HG03521 (cell line): ENCODE data around the gene RABGEF1.
"Not testable (repeated sequence)": the region's sequence is repeated elsewhere in the genome, so short reads cannot be mapped to it uniquely, and the experiment has no call there.

ENCODE experiments used
- ATAC-seq: cut with Tn5 transposase; IDR thresholded peaks from one replicate; pipeline ENCODE4 v1.9.1; 2021; ENCODE audit warnings: mild to moderate bottlenecking, moderate library complexity; ENCODE audit not compliant: unreplicated experiment

Gene RABGEF1

DNA sequence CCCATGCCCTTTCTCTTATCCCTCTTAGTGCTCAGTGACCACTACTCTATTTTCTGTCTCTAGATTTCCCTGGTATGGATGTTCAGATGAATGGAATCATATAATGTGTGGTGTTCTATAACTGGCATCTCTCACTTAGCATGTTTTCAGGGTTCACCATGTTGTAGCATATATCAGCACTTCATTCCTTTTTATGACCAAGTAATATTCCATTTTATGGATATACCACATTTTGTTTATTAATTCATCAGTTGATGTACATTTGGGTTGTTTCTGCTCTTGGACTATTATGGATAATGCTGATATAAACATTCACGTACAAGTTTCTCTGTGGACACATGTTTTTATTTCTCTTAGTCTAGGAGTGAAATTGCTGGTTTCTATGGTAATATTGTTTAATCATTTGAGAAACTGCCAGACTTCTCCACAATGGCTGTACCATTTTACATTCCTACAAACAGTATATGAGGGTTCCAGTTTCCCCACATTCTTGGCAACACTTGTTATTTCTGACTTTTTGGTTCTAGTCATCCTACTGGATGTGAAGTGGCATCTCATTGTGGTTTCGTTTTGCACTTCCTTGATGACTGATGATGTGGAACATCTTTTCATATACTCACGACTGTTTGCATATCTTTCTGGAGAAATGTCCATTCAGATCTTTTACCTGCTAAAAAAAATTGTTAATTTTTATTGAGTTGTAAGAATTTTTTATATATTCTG is 23.3 kb downstream of the RABGEF1 start:
- not testable (repeated sequence) for ATAC-seq

DNA sequence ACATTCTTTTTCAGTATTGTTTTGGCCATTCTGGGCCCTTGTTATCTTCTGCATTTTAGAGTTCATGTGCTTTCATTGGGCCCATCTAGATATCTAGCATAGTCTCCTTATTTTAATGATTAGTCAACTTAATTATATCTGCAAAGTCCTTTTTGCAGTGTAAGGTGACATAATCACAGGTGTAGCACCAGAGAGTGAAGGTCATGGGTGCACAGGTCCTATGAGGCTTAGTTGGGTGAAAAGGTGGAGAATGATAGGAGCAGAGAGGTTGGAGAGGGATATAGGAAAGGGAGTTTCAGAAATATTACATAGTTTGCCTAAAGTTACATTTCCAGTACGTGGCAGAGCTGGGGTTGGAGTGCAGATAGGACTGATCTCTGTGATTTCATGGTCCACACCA is 24.4 kb downstream of the RABGEF1 start:
- ATAC-seq: not testable (repeated sequence)

DNA sequence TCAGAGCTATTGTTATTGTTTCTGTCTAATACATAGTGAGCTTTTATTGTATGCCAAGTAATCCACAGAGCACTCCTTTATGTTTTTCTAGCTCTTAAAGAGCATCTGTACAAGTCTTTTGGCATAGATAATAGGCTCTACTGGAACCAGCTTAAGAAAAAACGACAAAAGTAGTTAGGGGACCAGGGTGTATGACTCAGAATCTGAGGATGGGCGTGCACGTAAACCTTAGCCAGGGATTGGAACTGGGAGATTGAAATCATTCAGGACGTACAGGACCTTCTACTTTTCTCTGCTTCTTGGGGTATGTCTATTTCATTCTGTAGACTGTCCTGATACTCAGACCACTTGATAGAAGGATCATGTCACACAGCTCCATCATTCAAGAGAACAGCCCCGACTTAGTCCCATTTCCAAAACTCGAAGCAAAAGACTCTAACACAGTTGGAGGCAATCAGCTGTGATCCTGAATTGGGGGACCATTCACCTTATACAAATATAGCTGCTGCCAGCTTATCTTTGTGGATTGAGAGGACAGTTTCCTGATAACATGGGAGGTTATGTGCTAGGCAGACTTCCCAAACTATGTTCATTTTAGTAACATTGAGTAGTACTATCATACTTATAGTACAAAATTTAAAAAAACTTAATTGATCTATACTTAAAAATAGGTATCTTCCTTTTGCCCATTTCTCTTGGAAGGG is 24.9 kb downstream of the RABGEF1 start:
- ATAC-seq: not testable (repeated sequence)

GRCh38 chr7:66766041-66766440 is 25.5 kb downstream of the RABGEF1 start:
- ATAC-seq: no peak

- not testable (repeated sequence) for ATAC-seq
These were observed 27.0 kb downstream of the RABGEF1 start for GRCh38 chr7:66767486-66767885.

DNA sequence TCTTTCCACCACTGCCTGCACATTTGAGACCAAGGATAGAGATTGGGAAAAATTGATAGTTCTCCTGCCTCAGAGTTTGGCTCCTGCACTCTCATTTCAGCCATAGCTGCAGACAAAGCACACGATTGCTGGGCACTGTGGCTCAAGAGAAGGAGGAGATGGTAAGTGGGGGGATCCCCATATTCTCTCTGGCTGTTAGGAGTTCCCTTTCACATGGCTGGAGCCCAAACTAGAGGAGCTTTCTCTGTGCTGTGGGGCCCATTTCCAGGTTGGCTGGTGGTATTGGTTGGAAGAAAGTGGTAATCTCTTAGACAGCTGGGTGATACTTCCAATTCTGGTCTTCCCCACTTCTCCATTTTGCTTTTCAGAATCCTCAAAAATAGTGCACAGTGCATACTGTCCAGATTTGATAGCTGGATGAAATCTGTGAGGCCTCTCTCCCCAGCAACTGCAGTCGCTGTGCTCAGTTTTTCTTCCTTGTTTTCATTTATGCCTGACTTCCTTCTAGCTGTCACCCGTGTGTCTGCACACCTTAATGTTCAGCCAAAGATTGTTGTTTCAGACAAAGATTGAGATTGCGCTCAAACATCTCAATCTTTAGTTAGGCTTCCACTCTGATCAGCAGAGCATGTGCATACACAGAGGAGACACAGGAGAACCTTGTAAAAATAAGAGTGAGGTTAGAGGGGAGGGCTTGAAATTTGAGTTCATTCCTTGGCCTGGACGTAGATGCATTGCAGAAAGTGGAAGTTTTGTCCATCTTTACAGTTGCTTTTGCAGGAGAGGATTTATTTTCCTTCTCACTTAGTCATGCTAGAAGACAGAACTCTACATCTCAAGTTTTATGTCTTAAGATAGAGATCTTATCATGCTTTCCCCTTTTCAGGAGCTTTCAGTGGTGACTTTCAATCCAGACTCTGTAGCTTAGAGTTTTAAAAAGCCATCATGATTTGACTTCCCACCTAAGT is 28.6 kb downstream of the RABGEF1 start:
- ATAC-seq: no peak

GRCh38 chr7:66769833-66770512 is 29.4 kb downstream of the RABGEF1 start:
- ATAC-seq: no peak

GRCh38 chr7:66771795-66772194 is 31.3 kb downstream of the RABGEF1 start:
- ATAC-seq: no peak

DNA sequence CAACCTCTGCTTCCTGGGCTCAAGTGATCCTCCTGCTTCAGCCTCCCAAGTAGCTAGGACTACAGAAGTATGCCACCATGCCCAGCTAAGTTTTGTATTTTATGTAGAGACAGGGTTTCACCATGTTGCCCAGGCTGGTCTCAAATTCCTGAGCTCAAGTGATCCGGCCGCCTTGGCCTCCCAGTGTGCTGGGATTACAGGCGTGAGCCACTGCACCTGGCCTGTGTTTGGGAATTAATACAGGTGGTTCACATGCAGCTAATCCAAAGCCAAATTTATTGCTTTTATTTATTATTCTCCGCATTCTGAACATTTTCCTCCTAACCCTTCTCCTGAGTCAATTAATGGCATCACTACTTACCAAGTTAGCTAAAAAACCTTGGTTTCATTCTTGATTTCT is 33.2 kb downstream of the RABGEF1 start:
- not testable (repeated sequence) for ATAC-seq

GRCh38 chr7:66776383-66776782 is 35.9 kb downstream of the RABGEF1 start:
- ATAC-seq: not testable (repeated sequence)

GRCh38 chr7:66776800-66777442 is 36.4 kb downstream of the RABGEF1 start:
- no peak for ATAC-seq

DNA sequence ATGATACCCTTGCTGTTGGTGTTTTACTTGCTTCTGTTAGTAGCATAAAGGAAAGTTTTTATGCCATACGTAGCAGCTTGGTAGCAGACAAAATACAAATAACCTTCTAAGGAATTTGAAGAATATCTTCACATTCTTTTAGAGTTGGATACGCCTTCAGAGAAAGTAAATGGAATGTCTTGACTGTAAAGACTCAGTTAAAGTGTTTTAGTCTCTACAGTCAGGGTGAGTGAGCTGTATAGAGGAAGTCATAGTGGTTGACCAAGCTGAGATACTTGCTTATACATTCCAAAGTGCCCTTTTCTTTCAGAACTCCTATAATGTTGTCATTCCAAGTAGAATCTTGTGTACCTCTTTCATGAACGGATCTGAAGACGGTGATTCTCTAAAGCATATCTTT is 37.7 kb downstream of the RABGEF1 start:
- no peak for ATAC-seq

- ATAC-seq: no peak
These were observed 39.3 kb downstream of the RABGEF1 start for GRCh38 chr7:66779669-66780409.

DNA sequence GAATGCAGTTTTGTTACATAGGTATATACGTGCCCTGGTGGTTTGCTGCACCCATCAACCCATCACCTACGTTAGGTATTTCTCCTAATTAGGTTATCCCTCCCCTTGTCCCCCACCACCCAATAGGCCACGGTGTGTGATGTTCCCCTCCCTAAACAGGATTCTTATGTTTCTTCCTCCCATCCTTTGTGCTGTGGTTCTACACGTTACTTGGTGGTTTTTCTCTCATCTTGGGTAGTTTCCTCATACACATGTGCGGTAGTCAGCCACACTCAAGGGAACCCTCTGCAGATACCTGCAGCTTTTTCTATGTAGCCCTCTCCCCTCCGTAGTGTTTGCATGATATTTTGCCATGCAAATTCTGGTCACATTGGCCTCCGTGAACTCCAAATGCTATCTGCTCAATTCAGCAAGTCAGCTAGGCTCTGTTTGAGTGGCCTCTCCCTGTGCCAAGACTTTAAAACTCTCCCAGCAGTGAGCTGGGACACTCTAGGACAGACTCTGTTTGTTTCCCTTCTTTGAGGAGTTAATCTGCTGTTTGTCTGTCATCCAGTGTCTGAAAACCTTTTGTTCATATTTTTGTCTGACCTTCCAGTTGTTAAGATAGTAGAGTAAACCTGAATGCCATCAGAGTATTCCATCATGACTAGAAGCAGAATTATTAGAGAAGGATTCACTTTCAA is 41.0 kb downstream of the RABGEF1 start:
- no peak for ATAC-seq

- not testable (repeated sequence) for ATAC-seq
These were observed 42.3 kb downstream of the RABGEF1 start for GRCh38 chr7:66782875-66783274.

DNA sequence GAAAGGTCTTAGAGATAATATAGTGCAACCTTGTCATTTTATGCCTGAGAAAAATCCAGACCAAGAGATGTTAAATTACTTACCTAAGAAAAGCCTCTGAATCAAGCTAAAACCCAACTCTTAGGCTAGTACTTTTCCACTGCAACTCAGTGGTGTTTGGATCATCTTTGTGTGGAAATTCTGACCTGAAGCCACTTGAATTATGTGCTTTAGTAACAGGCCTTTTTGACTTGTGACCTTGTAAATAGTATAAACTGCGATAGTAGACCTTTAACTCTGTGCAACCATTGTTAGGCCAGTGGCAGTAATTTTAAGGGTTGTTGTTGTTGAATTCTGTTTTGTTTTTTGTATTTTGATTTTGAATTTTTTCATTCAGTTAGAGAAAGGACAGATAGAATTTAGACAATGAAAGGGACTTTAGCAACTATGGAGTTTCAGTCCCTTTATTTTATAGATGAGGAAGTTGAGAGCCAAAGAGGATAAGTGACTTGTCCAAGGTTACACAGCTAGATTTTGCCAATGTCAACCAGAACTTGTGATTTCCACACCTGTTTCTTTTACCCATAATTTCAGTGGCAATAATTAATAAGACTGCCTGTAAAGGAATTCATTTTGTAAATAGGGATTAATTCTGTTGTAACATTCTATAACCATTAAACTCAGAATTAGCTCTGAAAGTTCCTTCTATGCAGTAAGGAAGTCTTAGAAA is 43.5 kb downstream of the RABGEF1 start:
- not testable (repeated sequence) for ATAC-seq

DNA sequence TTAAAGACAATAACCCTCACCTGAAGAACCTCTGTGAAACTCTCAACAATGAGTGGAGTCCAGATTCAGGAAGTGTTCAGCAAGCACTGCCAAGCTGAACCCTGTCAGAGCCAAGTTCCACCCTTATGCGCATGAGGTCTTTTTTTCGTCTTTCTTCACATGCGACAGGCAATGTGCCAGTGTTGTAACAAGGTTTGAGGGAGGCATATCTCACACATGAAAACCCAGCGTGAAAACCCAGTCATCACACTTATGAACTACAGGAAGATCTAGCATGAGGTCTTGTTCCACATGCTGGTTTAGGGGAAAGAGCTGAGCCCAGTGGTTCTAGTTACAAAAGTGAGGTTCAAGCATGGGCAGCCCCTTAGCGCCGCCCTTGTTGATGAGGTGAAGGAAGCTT is 49.7 kb downstream of the RABGEF1 start:
- no peak for ATAC-seq

DNA sequence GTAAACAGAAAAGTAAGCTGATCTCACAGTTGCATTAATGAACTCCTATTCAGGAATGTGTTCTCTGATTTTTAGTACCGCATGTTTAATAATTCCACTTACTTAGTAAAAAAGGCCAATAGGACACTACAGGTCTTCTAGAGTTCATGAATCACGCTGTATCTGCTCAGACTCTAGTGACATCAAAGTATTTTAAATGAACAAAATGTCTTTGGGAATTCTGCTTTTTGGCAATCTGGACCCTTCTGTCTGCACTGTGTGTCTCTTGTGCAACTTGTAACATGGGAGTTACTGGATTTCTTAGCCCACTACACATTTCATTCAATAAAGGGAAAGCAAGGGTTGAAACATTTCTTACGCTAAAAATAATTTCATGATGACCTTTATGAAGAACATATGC is 50.2 kb downstream of the RABGEF1 start:
- no peak for ATAC-seq
